Thymus (tissue), 11 donors: Measurements from ENCODE around the gene YEATS4. TPM values are rescaled to one million over a fixed set of nuclear protein-coding genes. Genes with fewer than 3 reads are reported as not detected.

Experiments
- DNase-seq, 9 donors: peaks; one replicate each; pipeline ENCODE4 v3.0.0-alpha.2; 2013; ENCODE audit warnings: low spot score in 9 of 9, low read depth in 6 of 9, missing footprints in 1 of 9
- H3K27ac ChIP-seq, 2 donors: one replicate each; pipeline ENCODE4 v1.5.1; 2013; ENCODE audit warnings: control low read depth in 1 of 2, low read depth in 1 of 2, low read length in 1 of 2, mild to moderate bottlenecking in 1 of 2, moderate library complexity in 1 of 2
- H3K27me3 ChIP-seq, 2 donors: one replicate each; pipeline ENCODE4 v1.5.1; 2013; ENCODE audit warnings: low read length in 1 of 2; ENCODE audit not compliant: control insufficient read depth in 2 of 2, insufficient read depth in 1 of 2
- H3K36me3 ChIP-seq, 2 donors: one replicate each; pipeline ENCODE4 v1.5.1; 2013; ENCODE audit warnings: low read length in 1 of 2, mild to moderate bottlenecking in 1 of 2, moderate library complexity in 1 of 2; ENCODE audit not compliant: control insufficient read depth in 2 of 2, insufficient read depth in 2 of 2
- H3K4me1 ChIP-seq, 2 donors: one replicate each; pipeline ENCODE4 v1.5.1; 2013; ENCODE audit warnings: low read length in 2 of 2; ENCODE audit not compliant: control insufficient read depth in 2 of 2, insufficient read depth in 2 of 2
- H3K4me3 ChIP-seq, 2 donors: one replicate each; pipeline ENCODE4 v1.5.1; 2013; ENCODE audit warnings: low read length in 2 of 2, control low read depth in 1 of 2, mild to moderate bottlenecking in 1 of 2
- H3K9me3 ChIP-seq, 2 donors: one replicate each; pipeline ENCODE4 v1.5.1; 2013; ENCODE audit warnings: low read length in 1 of 2, mild to moderate bottlenecking in 1 of 2; ENCODE audit not compliant: control insufficient read depth in 2 of 2, insufficient read depth in 1 of 2
- WGBS: extraction: QIAGEN DNeasy Blood & Tissue Kit; methylation state at CpG from one replicate; pipeline ENCODE4 v1.1.7; 2013; 5-methylcytosine and 5-hydroxymethylcytosine counted together
- polyA plus RNA-seq: library from polyadenylated mRNA; stranded (reverse); fragments of 200-250 nt; gene quantifications from one replicate; pipeline ENCODE4 v1.2.3, GENCODE V29; 2013
- total RNA-seq: library from RNA; stranded (reverse); fragments of 120-200 nt; gene quantifications from one replicate; pipeline ENCODE4 v1.2.4, GENCODE V29; 2013
- donor health status: healthy.

The YEATS4 gene
- total and polyA plus RNA-seq, 2 donors: 20.5 to 45.7 TPM

GRCh38 chr12:69415471-69416275 lies 56.1 kb downstream of the YEATS4 start:
- Histone ChIP-seq H3K9me3 (no peaks in the 10 kb centered on the region), H3K27ac (no peak overlapping the region), H3K4me1 (no peaks in the 10 kb centered on the region), H3K4me3 (no peak overlapping the region), H3K27me3 (no peaks in the 10 kb centered on the region), H3K36me3 (peaks cover 0 to 7% of the 10 kb centered on the region in 2 donors)
- peak in 5 of 9 donors; percentile 6 to 52 (median 9) for DNase-seq
- 83% methylated on average over 8 of the region's 8 CpGs for WGBS

GRCh38 chr12:69417231-69417630 lies 57.7 kb downstream of the YEATS4 start:
- H3K27me3 ChIP-seq: no peaks in the 10 kb centered on the region
- no peaks in the 10 kb centered on the region for H3K4me1 ChIP-seq
- 96% methylated on average over 5 of the region's 5 CpGs for WGBS
- no peak overlapping the region for H3K4me3 ChIP-seq
- no peaks in the 10 kb centered on the region for H3K9me3 ChIP-seq
- DNase-seq: no peak
- no peak overlapping the region for H3K27ac ChIP-seq
- H3K36me3 ChIP-seq: no peaks in the 10 kb centered on the region

GRCh38 chr12:69417741-69418167 lies 58.2 kb downstream of the YEATS4 start:
- WGBS: 97% methylated on average over 5 of the region's 5 CpGs

GRCh38 chr12:69419701-69420100 lies 60.2 kb downstream of the YEATS4 start:
- no peak overlapping the region for H3K4me3 ChIP-seq
- H3K9me3 ChIP-seq: no peaks in the 10 kb centered on the region
- 98% methylated on average over 1 of the region's 1 CpG for WGBS
- no peaks in the 10 kb centered on the region for H3K27me3 ChIP-seq
- H3K4me1 ChIP-seq: no peaks in the 10 kb centered on the region
- no peaks in the 10 kb centered on the region for H3K36me3 ChIP-seq
- no peak for DNase-seq
- H3K27ac ChIP-seq: no peak overlapping the region

More at GRCh38 chr12:69417741-69418167, 58.2 kb downstream of the YEATS4 start:
- Histone ChIP-seq H3K4me1 (no peaks in the 10 kb centered on the region), H3K4me3 (no peak overlapping the region), H3K9me3 (no peaks in the 10 kb centered on the region), H3K27ac (no peak overlapping the region), H3K36me3 (no peaks in the 10 kb centered on the region), H3K27me3 (no peaks in the 10 kb centered on the region)
- no peak for DNase-seq

- no peaks in the 10 kb centered on the region for H3K36me3 ChIP-seq
Observed at GRCh38 chr12:69421548-69421947, 62.0 kb downstream of the YEATS4 start.

GRCh38 chr12:69423037-69423905 lies 63.7 kb downstream of the YEATS4 start:
- H3K4me3 ChIP-seq: no peak overlapping the region
- no peaks in the 10 kb centered on the region for H3K27me3 ChIP-seq
- 95% methylated on average over 5 of the region's 5 CpGs for WGBS
- no peak for DNase-seq
- no peak overlapping the region for H3K27ac ChIP-seq
- peaks cover 7 to 8% of the 10 kb centered on the region in 2 donors for H3K4me1 ChIP-seq
- H3K36me3 ChIP-seq: no peaks in the 10 kb centered on the region
- no peaks in the 10 kb centered on the region for H3K9me3 ChIP-seq

More at GRCh38 chr12:69421548-69421947, 62.0 kb downstream of the YEATS4 start:
- H3K4me1 ChIP-seq: peaks cover 7 to 8% of the 10 kb centered on the region in 2 donors
- no peak overlapping the region for H3K4me3 ChIP-seq
- no peaks in the 10 kb centered on the region for H3K27me3 ChIP-seq
- H3K9me3 ChIP-seq: no peaks in the 10 kb centered on the region
- H3K27ac ChIP-seq: no peak overlapping the region
- no peak for DNase-seq
- 100% methylated on average over 3 of the region's 3 CpGs for WGBS

GRCh38 chr12:69425417-69425816 lies 65.9 kb downstream of the YEATS4 start:
- WGBS: 78% methylated on average over 3 of the region's 3 CpGs
- Histone ChIP-seq H3K9me3 (no peaks in the 10 kb centered on the region), H3K4me1 (peaks cover 7 to 8% of the 10 kb centered on the region in 2 donors), H3K27me3 (no peaks in the 10 kb centered on the region), H3K4me3 (no peak overlapping the region), H3K36me3 (no peaks in the 10 kb centered on the region), H3K27ac (no peak overlapping the region)
- DNase-seq: peak in 5 of 9 donors; percentile 6 to 57 (median 13)

GRCh38 chr12:69428351-69429073 lies 69.0 kb downstream of the YEATS4 start:
- H3K36me3 ChIP-seq: no peaks in the 10 kb centered on the region
- H3K9me3 ChIP-seq: no peaks in the 10 kb centered on the region
- no peak for DNase-seq
- H3K4me1 ChIP-seq: peaks cover 7 to 8% of the 10 kb centered on the region in 2 donors
- WGBS: 94% methylated on average over 7 of the region's 7 CpGs
- H3K4me3 ChIP-seq: no peak overlapping the region
- H3K27ac ChIP-seq: no peak overlapping the region
- H3K27me3 ChIP-seq: no peaks in the 10 kb centered on the region
